HG02840 (cell line): ENCODE measurements around the gene LRRC49.

Experiments
- ATAC-seq: cut with Tn5 transposase; IDR thresholded peaks from one replicate; pipeline ENCODE4 v1.9.1; 2021; ENCODE audit warnings: mild to moderate bottlenecking, moderate library complexity, moderate number of reproducible peaks; ENCODE audit not compliant: unreplicated experiment, low FRiP score

LRRC49 gene

GRCh38 chr15:71048913-71049675, 156.5 kb downstream of the LRRC49 start:
- ATAC-seq, result no peak

- no peak for ATAC-seq
These were observed 157.2 kb downstream of the LRRC49 start for GRCh38 chr15:71049706-71050422.

GRCh38 chr15:71050461-71050860, 157.8 kb downstream of the LRRC49 start:
- ATAC-seq, result no peak

- ATAC-seq, result no peak
These were observed 158.9 kb downstream of the LRRC49 start for GRCh38 chr15:71051539-71051938.

- no peak for ATAC-seq
These were observed 159.7 kb downstream of the LRRC49 start for GRCh38 chr15:71052356-71052755.

- ATAC-seq, result no peak
These were observed 161.8 kb downstream of the LRRC49 start for GRCh38 chr15:71054286-71054952.

- ATAC-seq, result no peak
These were observed 162.8 kb downstream of the LRRC49 start for GRCh38 chr15:71055461-71055860.

GRCh38 chr15:71056111-71056510, 163.5 kb downstream of the LRRC49 start:
- no peak for ATAC-seq

GRCh38 chr15:71057143-71057542, 164.5 kb downstream of the LRRC49 start:
- no peak for ATAC-seq

- ATAC-seq, result no peak
These were observed 165.0 kb downstream of the LRRC49 start for GRCh38 chr15:71057581-71057980.

- no peak for ATAC-seq
These were observed 168.4 kb downstream of the LRRC49 start for GRCh38 chr15:71060983-71061382.

- ATAC-seq, result no peak
These were observed 174.4 kb downstream of the LRRC49 start for GRCh38 chr15:71066983-71067382.

GRCh38 chr15:71069693-71070092, 177.1 kb downstream of the LRRC49 start:
- ATAC-seq, result no peak

- ATAC-seq, result no peak
These were observed 178.9 kb downstream of the LRRC49 start for GRCh38 chr15:71071529-71071928.

- no peak for ATAC-seq
These were observed 179.8 kb downstream of the LRRC49 start for GRCh38 chr15:71072423-71072822.

GRCh38 chr15:71078506-71079207, 186.0 kb downstream of the LRRC49 start:
- no peak for ATAC-seq

- ATAC-seq, result no peak
These were observed 186.8 kb downstream of the LRRC49 start for GRCh38 chr15:71079208-71080044.

GRCh38 chr15:71080166-71080565, 187.5 kb downstream of the LRRC49 start:
- ATAC-seq, result no peak

- no peak for ATAC-seq
These were observed 188.1 kb downstream of the LRRC49 start for GRCh38 chr15:71080705-71081104.

- ATAC-seq, result no peak
These were observed 190.2 kb downstream of the LRRC49 start for GRCh38 chr15:71082803-71083202.
